VCaP (cell line): ENCODE measurements around the gene OST4.

ENCODE experiments used
- H3K27ac ChIP-seq: fragments of 450-650 bp; 2 replicates; pipeline ENCODE4 v1.5.1; 2017
- TF ChIP-seq, protein P1 (sequence below): fragments of 450-650 bp; conservative IDR thresholded peaks from 2 replicates; pipeline ENCODE4 v1.5.1; 2017; ENCODE audit warnings: mild to moderate bottlenecking, moderate library complexity

The OST4 gene

DNA sequence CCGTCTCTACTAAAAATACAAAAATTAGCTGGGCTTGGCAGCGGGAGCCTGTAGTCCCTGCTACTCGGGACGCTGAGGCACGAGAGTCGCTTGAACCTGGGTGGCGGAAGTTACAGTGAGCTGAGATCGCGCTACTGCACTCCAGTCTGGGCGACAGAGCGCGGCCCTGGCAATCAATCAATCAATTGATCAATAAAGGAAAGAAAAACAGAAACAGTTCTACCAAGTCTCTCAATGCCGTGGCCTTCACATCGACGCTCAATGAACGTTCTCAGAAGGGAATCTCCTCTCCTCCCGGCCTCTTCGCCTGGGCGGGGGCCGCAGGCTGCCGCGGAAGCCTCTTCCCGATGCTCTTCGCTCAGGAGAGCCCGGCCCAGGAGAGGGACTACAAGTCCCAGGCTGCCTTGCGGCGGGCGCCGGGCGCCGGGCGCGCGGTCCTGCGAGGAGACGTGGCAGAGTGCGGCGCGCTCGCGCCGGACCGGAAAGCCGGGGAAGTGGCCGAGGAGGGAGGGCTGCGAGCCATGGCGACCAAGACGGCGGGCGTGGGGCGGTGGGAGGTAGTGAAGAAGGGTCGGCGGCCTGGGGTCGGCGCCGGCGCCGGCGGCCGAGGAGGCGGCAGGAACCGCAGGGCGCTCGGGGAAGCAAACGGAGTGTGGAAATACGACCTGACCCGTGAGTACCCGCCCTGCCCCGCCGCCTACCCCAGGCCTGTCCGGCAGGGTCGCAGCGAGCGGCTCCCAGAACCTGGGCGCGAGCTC, 38.8 kb downstream of the OST4 start, which contains the start of gene TMEM214:
Gene TMEM214, plus strand, starts transcription at position 471 of the 758 bp plus-strand sequence. Its CDS starts 51 bp downstream, at position 522.
- TF ChIP-seq, protein P1, sequence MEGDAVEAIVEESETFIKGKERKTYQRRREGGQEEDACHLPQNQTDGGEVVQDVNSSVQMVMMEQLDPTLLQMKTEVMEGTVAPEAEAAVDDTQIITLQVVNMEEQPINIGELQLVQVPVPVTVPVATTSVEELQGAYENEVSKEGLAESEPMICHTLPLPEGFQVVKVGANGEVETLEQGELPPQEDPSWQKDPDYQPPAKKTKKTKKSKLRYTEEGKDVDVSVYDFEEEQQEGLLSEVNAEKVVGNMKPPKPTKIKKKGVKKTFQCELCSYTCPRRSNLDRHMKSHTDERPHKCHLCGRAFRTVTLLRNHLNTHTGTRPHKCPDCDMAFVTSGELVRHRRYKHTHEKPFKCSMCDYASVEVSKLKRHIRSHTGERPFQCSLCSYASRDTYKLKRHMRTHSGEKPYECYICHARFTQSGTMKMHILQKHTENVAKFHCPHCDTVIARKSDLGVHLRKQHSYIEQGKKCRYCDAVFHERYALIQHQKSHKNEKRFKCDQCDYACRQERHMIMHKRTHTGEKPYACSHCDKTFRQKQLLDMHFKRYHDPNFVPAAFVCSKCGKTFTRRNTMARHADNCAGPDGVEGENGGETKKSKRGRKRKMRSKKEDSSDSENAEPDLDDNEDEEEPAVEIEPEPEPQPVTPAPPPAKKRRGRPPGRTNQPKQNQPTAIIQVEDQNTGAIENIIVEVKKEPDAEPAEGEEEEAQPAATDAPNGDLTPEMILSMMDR, result no peak
- peak within 1 kb of the TSS; percentile 79; the same call in 1 of the 2 replicates for H3K27ac ChIP-seq

DNA sequence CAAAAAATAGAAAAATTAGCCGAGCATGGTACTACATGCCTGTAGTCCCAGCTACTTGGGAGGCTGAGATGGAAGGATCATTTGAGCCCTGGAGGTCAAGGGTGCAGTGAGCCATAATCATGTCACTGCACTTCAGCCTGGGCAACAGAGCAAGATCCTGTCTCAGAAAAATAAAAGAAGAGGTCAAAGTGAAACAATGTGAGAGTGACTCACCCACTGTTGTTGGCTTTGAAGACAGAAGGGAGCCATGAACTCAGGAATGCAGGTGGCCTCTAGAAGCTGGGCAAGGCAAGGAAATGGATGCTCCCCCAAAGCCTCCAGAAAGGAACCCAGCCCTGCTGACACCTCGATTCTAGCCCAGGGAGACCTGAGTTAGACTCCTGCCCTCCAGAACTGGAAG, 42.4 kb downstream of the OST4 start:
- TF ChIP-seq, protein P1, result no peak
- no peak overlapping the region for H3K27ac ChIP-seq

DNA sequence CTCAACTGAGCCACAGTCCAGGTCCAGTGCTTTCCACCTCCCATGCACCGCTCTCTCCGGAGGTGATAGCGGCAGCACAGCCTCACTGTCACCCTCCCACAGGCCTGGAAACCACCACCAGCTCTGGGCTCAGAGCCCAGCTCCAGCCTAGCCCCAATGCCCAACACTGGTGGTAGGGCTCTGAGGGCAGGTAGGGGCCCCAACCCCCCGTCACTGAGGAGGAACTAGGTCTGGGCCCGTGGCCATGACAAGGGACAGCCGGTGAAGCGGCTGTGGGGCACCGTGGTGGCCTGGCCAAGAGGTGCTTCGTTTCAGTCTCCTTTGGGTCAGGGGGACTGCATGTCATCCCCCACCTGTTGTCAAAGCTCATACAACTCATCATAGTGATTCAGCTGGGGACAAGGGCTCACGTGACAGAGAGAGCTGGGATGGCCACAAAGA, 44.2 kb downstream of the OST4 start:
- TF ChIP-seq, protein P1, result no peak

DNA sequence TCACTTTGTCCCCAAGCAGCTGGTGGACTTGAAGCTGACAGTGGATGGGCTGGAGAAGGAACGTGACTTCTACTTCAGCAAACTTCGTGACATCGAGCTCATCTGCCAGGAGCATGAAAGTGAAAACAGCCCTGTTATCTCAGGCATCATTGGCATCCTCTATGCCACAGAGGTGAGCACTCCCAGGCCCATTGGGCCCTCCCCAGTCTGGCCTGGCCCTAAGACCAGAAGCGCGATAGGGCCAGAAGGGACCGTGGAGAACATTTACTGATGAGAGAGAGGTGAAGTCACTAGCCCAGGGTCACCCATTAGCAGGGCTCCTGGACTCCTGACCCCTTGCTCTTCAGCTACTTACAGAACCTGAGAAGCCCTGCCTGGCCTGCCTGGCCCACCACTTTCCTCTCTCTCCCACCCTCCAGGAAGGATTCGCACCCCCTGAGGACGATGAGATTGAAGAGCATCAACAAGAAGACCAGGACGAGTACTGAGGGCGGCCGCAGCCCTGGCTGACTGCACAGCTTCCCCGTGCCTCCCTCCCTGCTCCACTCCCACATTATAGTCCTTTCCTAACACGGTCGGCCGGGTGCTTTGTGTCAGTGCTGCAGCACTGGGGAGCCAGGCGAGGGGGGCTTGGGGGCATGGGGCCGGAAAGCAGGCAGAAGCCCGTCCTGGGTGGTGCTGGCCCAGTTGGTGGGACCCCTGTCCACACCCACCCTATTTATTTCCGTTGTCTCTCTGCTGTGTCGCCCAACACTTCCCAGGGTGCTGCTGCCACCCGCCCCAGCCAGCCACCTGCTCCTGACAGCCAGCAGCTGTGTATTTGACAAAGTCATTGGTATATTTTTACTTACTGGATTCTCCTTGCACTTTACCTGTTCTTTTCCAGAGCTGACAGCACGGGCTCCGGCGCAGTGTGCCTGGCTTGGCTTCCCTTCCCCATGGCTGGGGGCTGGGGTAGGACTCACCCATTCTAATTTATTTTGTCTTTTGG, 45.3 kb downstream of the OST4 start:
- TF ChIP-seq, protein P1, result no peak

More for the DNA sequence above, 44.2 kb downstream of the OST4 start:
- no peak overlapping the region for H3K27ac ChIP-seq

DNA sequence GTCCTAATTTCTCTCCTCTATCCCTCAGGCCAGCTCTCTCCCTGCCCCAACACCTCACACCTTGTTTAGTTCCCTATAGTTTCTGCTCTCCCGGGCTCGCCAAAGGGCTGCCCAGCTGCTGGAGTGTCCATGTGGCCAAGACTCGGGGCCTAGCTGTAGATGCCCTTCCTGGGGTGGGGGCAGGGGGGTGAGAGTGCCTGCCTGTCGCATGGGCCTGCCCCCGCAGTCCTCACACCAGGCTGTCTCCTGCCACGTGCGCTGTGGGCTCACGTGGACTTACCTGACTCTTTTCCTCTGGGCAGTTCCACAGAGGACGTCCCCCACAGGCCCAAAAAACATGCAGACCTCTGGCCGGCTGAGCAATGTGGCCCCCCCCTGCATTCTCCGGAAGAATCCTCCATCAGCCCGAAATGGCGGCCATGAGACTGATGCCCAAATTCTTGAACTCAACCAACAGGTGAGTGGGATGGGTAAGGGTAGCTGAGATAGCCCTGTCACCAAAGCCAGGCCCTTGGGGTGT, 46.1 kb downstream of the OST4 start:
- H3K27ac ChIP-seq, result no peak overlapping the region
- TF ChIP-seq, protein P1, result no peak

More for the DNA sequence above, 45.3 kb downstream of the OST4 start:
- no peak overlapping the region for H3K27ac ChIP-seq

DNA sequence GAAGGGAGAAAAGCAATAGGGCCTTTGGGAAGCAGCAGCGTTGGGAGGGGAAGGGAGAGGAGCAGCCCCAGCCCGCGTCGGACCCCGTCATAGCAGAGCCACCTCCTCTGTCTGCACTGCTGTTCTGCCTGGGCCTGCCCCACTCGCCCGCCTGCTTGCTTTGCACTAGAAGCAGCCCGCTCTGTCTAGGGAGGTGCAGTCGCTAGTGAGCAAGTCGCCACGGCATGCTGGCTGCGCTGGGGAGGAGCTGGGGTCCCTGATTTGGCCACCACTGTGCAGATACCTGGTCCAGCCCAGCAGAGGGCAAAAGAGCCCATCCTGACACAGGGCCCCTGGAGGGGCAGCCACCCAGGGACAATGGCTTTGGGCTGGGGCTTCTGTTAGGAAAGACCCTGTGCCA, 46.6 kb downstream of the OST4 start:
- TF ChIP-seq, protein P1, result no peak

DNA sequence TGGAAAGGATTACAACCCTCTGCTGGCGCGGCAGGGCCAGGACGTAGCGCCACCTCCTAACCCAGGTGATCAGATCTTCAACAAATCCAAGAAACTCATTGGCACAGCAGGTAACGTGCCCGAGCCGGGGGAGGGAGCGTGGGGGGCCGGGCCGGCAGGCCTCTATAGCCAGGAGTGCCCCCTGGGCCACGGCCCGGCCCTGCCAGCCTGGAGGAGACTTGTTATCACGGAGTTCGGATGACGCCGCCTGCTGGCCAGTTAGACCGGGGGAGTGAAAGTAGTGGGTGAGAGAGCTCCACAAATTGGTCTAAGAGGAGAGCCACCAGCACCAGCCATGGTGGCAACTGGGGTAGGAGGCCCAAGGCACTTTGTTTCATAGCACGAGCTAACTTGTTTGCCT, 47.3 kb downstream of the OST4 start:
- no peak overlapping the region for H3K27ac ChIP-seq
- TF ChIP-seq, protein P1, result no peak

More for the DNA sequence above, 46.6 kb downstream of the OST4 start:
- H3K27ac ChIP-seq, result no peak overlapping the region
